Parathyroid adenoma (tissue), 2 donors: ENCODE measurements around the gene ITM2C.

Experiments used
- H2AFZ ChIP-seq: fragments of 300-600 bp; sonication (generic); one replicate; pipeline ENCODE4 v1.7.0; 2017; ENCODE audit warnings: antibody characterized with exemption, mild to moderate bottlenecking
- H3K27ac ChIP-seq: fragments of 300-600 bp; sonication (generic); one replicate; pipeline ENCODE4 v1.7.0; 2017
- H3K27me3 ChIP-seq: fragments of 300-600 bp; sonication (generic); one replicate; pipeline ENCODE4 v1.7.0; 2017; ENCODE audit warnings: low read length; ENCODE audit not compliant: control insufficient read depth, insufficient read depth
- H3K36me3 ChIP-seq: fragments of 300-600 bp; sonication (generic); one replicate; pipeline ENCODE4 v1.7.0; 2017; ENCODE audit warnings: low read length; ENCODE audit not compliant: control insufficient read depth, insufficient read depth
- H3K4me1 ChIP-seq: fragments of 300-600 bp; sonication (generic); one replicate; pipeline ENCODE4 v1.7.0; 2017; ENCODE audit warnings: control low read depth
- H3K4me2 ChIP-seq: fragments of 300-600 bp; sonication (generic); one replicate; pipeline ENCODE4 v1.7.0; 2017; ENCODE audit warnings: low read length
- H3K4me3 ChIP-seq: fragments of 300-600 bp; sonication (generic); one replicate; pipeline ENCODE4 v1.7.0; 2017; ENCODE audit warnings: low read depth, low read length
- H3K79me2 ChIP-seq: fragments of 300-600 bp; sonication (generic); one replicate; pipeline ENCODE4 v1.7.0; 2017; ENCODE audit warnings: control low read depth
- H3K9ac ChIP-seq: fragments of 300-600 bp; sonication (generic); one replicate; pipeline ENCODE4 v1.7.0; 2017; ENCODE audit warnings: mild to moderate bottlenecking
- H3K9me3 ChIP-seq: fragments of 300-600 bp; sonication (generic); one replicate; pipeline ENCODE4 v1.7.0; 2017; ENCODE audit warnings: low read length; ENCODE audit not compliant: control insufficient read depth
- CTCF ChIP-seq: fragments of 300-600 bp; sonication (generic); IDR thresholded peaks from one replicate; pipeline ENCODE4 v1.7.0; 2017; ENCODE audit warnings: antibody characterized with exemption, mild to moderate bottlenecking
- donor health status: primary hyperparathyroidism.

Gene ITM2C

GRCh38 chr2:230888824-230889400 lies 24.2 kb downstream of the ITM2C start:
- Histone ChIP-seq H3K4me2 (no peak overlapping the region), H3K27me3 (no peaks in the 10 kb centered on the region), H3K9ac (no peak overlapping the region), H3K79me2 (no peaks in the 10 kb centered on the region), H3K9me3 (no peaks in the 10 kb centered on the region), H3K36me3 (no peaks in the 10 kb centered on the region), H3K27ac (no peak overlapping the region), H3K4me3 (no peak overlapping the region), H3K4me1 (no peaks in the 10 kb centered on the region), H2AFZ (no peak overlapping the region)
- TF ChIP-seq CTCF: no peak

GRCh38 chr2:230889911-230890601 lies 25.3 kb downstream of the ITM2C start:
- no peak for TF ChIP-seq CTCF
- no peaks in the 10 kb centered on the region for H3K36me3 ChIP-seq
- no peaks in the 10 kb centered on the region for H3K27me3 ChIP-seq
- H3K79me2 ChIP-seq: no peaks in the 10 kb centered on the region
- no peak overlapping the region for H2AFZ ChIP-seq
- no peak overlapping the region for H3K9ac ChIP-seq
- H3K9me3 ChIP-seq: no peaks in the 10 kb centered on the region
- H3K4me3 ChIP-seq: no peak overlapping the region
- H3K4me2 ChIP-seq: no peak overlapping the region
- H3K4me1 ChIP-seq: no peaks in the 10 kb centered on the region
- no peak overlapping the region for H3K27ac ChIP-seq

GRCh38 chr2:230890646-230891045 lies 25.9 kb downstream of the ITM2C start:
- no peaks in the 10 kb centered on the region for H3K4me1 ChIP-seq
- TF ChIP-seq CTCF: no peak

GRCh38 chr2:230891064-230891463 lies 26.3 kb downstream of the ITM2C start:
- H3K4me3 ChIP-seq: no peak overlapping the region
- no peaks in the 10 kb centered on the region for H3K79me2 ChIP-seq
- H3K9me3 ChIP-seq: no peaks in the 10 kb centered on the region
- no peak overlapping the region for H3K27ac ChIP-seq
- TF ChIP-seq CTCF: no peak
- no peak overlapping the region for H3K4me2 ChIP-seq
- no peaks in the 10 kb centered on the region for H3K4me1 ChIP-seq
- H3K36me3 ChIP-seq: no peaks in the 10 kb centered on the region
- no peaks in the 10 kb centered on the region for H3K27me3 ChIP-seq
- no peak overlapping the region for H3K9ac ChIP-seq
- no peak overlapping the region for H2AFZ ChIP-seq

More at GRCh38 chr2:230890646-230891045, 25.9 kb downstream of the ITM2C start:
- no peaks in the 10 kb centered on the region for H3K79me2 ChIP-seq
- no peak overlapping the region for H3K27ac ChIP-seq
- no peaks in the 10 kb centered on the region for H3K36me3 ChIP-seq
- no peaks in the 10 kb centered on the region for H3K9me3 ChIP-seq
- no peaks in the 10 kb centered on the region for H3K27me3 ChIP-seq
- H3K9ac ChIP-seq: no peak overlapping the region
- no peak overlapping the region for H3K4me3 ChIP-seq
- H2AFZ ChIP-seq: no peak overlapping the region
- H3K4me2 ChIP-seq: no peak overlapping the region

- H3K9ac ChIP-seq: no peak overlapping the region
- H3K4me3 ChIP-seq: no peak overlapping the region
- no peak overlapping the region for H2AFZ ChIP-seq
- H3K36me3 ChIP-seq: no peaks in the 10 kb centered on the region
- no peak for TF ChIP-seq CTCF
- no peaks in the 10 kb centered on the region for H3K9me3 ChIP-seq
- no peaks in the 10 kb centered on the region for H3K4me1 ChIP-seq
- no peaks in the 10 kb centered on the region for H3K79me2 ChIP-seq
- no peak overlapping the region for H3K4me2 ChIP-seq
- H3K27me3 ChIP-seq: no peaks in the 10 kb centered on the region
- H3K27ac ChIP-seq: no peak overlapping the region
Measured at GRCh38 chr2:230891509-230891908, 26.8 kb downstream of the ITM2C start.
